Stimulated activated naive CD8-positive, alpha-beta T cell treated with anti-CD3 and anti-CD28 coated beads, Interleukin-15, Interleukin-2, amounts not matched to agents 100 ng/mL and 50 ng/mL, for 24 hours (primary cell): ENCODE results near the gene ZKSCAN2.
A peak's percentile ranks its signal among the peaks of the same experiment; 100 is the strongest.

ENCODE experiments used
- H3K27ac Mint-ChIP-seq: one replicate; pipeline ENCODE4 v1.8.0; 2021; ENCODE audit warnings: mild to moderate bottlenecking, mixed read lengths
- H3K27me3 Mint-ChIP-seq: one replicate; pipeline ENCODE4 v1.8.0; 2021; ENCODE audit warnings: mixed read lengths
- H3K36me3 Mint-ChIP-seq: one replicate; pipeline ENCODE4 v1.8.0; 2021; ENCODE audit warnings: low read depth, mixed read lengths
- H3K4me1 Mint-ChIP-seq: one replicate; pipeline ENCODE4 v1.8.0; 2021; ENCODE audit warnings: low read depth, mixed read lengths
- H3K4me3 Mint-ChIP-seq: one replicate; pipeline ENCODE4 v1.8.0; 2021; ENCODE audit warnings: mild to moderate bottlenecking, mixed read lengths
- H3K9me3 Mint-ChIP-seq: one replicate; pipeline ENCODE4 v1.8.0; 2021; ENCODE audit warnings: mixed read lengths

ZKSCAN2 gene

GRCh38 chr16:25257470-25257955 lies at the start of gene ZKSCAN2:
Gene ZKSCAN2 (minus strand): TSS chr16:25257845. CDS start chr16:25257127, 718 bp downstream.
- peak within 1 kb of the TSS; percentile 96 for H3K27ac Mint-ChIP-seq
- H3K4me1 Mint-ChIP-seq = peaks cover 37% of the 10 kb centered on the region
- no peaks in the 10 kb centered on the region for H3K27me3 Mint-ChIP-seq
- H3K36me3 Mint-ChIP-seq = peaks cover 34% of the 10 kb centered on the region
- no peaks in the 10 kb centered on the region for H3K9me3 Mint-ChIP-seq
- H3K4me3 Mint-ChIP-seq = peak within 1 kb of the TSS; percentile 96

- Mint-ChIP-seq H3K4me3 (no peak overlapping the region), H3K27me3 (peaks cover 4% of the 10 kb centered on the region), H3K4me1 (peaks cover 4% of the 10 kb centered on the region), H3K9me3 (no peaks in the 10 kb centered on the region), H3K27ac (no peak overlapping the region), H3K36me3 (no peaks in the 10 kb centered on the region)
Measured at GRCh38 chr16:25299792-25300590, 42.3 kb upstream of the ZKSCAN2 start.

- no peak overlapping the region for H3K4me3 Mint-ChIP-seq
- H3K27ac Mint-ChIP-seq = no peak overlapping the region
- peaks cover 4% of the 10 kb centered on the region for H3K4me1 Mint-ChIP-seq
- H3K36me3 Mint-ChIP-seq = no peaks in the 10 kb centered on the region
- H3K9me3 Mint-ChIP-seq = no peaks in the 10 kb centered on the region
- H3K27me3 Mint-ChIP-seq = peaks cover 4% of the 10 kb centered on the region
Measured at GRCh38 chr16:25298165-25298872, 40.7 kb upstream of the ZKSCAN2 start.

- no peaks in the 10 kb centered on the region for H3K36me3 Mint-ChIP-seq
- H3K4me3 Mint-ChIP-seq = no peak overlapping the region
- H3K4me1 Mint-ChIP-seq = peaks cover 4% of the 10 kb centered on the region
- H3K27ac Mint-ChIP-seq = no peak overlapping the region
- H3K27me3 Mint-ChIP-seq = peaks cover 4% of the 10 kb centered on the region
- H3K9me3 Mint-ChIP-seq = no peaks in the 10 kb centered on the region
Measured at GRCh38 chr16:25297151-25297787, 39.6 kb upstream of the ZKSCAN2 start.

GRCh38 chr16:25291580-25291979 lies 33.9 kb upstream of the ZKSCAN2 start:
- H3K4me1 Mint-ChIP-seq = no peaks in the 10 kb centered on the region
- no peak overlapping the region for H3K4me3 Mint-ChIP-seq
- H3K27me3 Mint-ChIP-seq = no peaks in the 10 kb centered on the region
- no peak overlapping the region for H3K27ac Mint-ChIP-seq
- no peaks in the 10 kb centered on the region for H3K36me3 Mint-ChIP-seq
- no peaks in the 10 kb centered on the region for H3K9me3 Mint-ChIP-seq

- no peaks in the 10 kb centered on the region for H3K9me3 Mint-ChIP-seq
- no peak overlapping the region for H3K27ac Mint-ChIP-seq
- H3K36me3 Mint-ChIP-seq = no peaks in the 10 kb centered on the region
- no peaks in the 10 kb centered on the region for H3K27me3 Mint-ChIP-seq
- H3K4me3 Mint-ChIP-seq = no peak overlapping the region
- no peaks in the 10 kb centered on the region for H3K4me1 Mint-ChIP-seq
Measured at GRCh38 chr16:25289466-25289865, 31.8 kb upstream of the ZKSCAN2 start.

- no peaks in the 10 kb centered on the region for H3K4me1 Mint-ChIP-seq
- H3K9me3 Mint-ChIP-seq = no peaks in the 10 kb centered on the region
- no peak overlapping the region for H3K27ac Mint-ChIP-seq
- no peak overlapping the region for H3K4me3 Mint-ChIP-seq
- H3K36me3 Mint-ChIP-seq = no peaks in the 10 kb centered on the region
- no peaks in the 10 kb centered on the region for H3K27me3 Mint-ChIP-seq
Measured at GRCh38 chr16:25279491-25279890, 21.8 kb upstream of the ZKSCAN2 start.

- Mint-ChIP-seq H3K4me1 (no peaks in the 10 kb centered on the region), H3K9me3 (no peaks in the 10 kb centered on the region), H3K4me3 (no peak overlapping the region), H3K36me3 (peaks cover 13% of the 10 kb centered on the region), H3K27ac (peak overlapping the region; percentile 5), H3K27me3 (no peaks in the 10 kb centered on the region)
Measured at GRCh38 chr16:25271421-25271820, 13.8 kb upstream of the ZKSCAN2 start.

GRCh38 chr16:25270577-25270976 lies 12.9 kb upstream of the ZKSCAN2 start:
- H3K27ac Mint-ChIP-seq = no peak overlapping the region

GRCh38 chr16:25269879-25270278 lies 12.2 kb upstream of the ZKSCAN2 start:
- H3K4me1 Mint-ChIP-seq = no peaks in the 10 kb centered on the region
- no peak overlapping the region for H3K27ac Mint-ChIP-seq
- peaks cover 26% of the 10 kb centered on the region for H3K36me3 Mint-ChIP-seq
- H3K4me3 Mint-ChIP-seq = no peak overlapping the region
- H3K9me3 Mint-ChIP-seq = no peaks in the 10 kb centered on the region
- H3K27me3 Mint-ChIP-seq = no peaks in the 10 kb centered on the region

More at GRCh38 chr16:25270577-25270976, 12.9 kb upstream of the ZKSCAN2 start:
- no peaks in the 10 kb centered on the region for H3K4me1 Mint-ChIP-seq
- peaks cover 21% of the 10 kb centered on the region for H3K36me3 Mint-ChIP-seq
- no peaks in the 10 kb centered on the region for H3K9me3 Mint-ChIP-seq
- H3K4me3 Mint-ChIP-seq = no peak overlapping the region
- no peaks in the 10 kb centered on the region for H3K27me3 Mint-ChIP-seq

GRCh38 chr16:25265968-25266367 lies 8.3 kb upstream of the ZKSCAN2 start:
- Mint-ChIP-seq H3K4me1 (no peaks in the 10 kb centered on the region), H3K36me3 (peaks cover 46% of the 10 kb centered on the region), H3K27ac (no peak overlapping the region), H3K9me3 (no peaks in the 10 kb centered on the region), H3K4me3 (no peak overlapping the region), H3K27me3 (no peaks in the 10 kb centered on the region)

- Mint-ChIP-seq H3K9me3 (no peaks in the 10 kb centered on the region), H3K4me3 (no peak overlapping the region), H3K4me1 (peaks cover 9% of the 10 kb centered on the region), H3K27me3 (no peaks in the 10 kb centered on the region), H3K36me3 (peaks cover 54% of the 10 kb centered on the region), H3K27ac (no peak overlapping the region)
Measured at GRCh38 chr16:25264597-25264996, 7.0 kb upstream of the ZKSCAN2 start.

GRCh38 chr16:25260416-25260815 lies 2.8 kb upstream of the ZKSCAN2 start:
- Mint-ChIP-seq H3K9me3 (no peaks in the 10 kb centered on the region), H3K4me3 (no peak overlapping the region), H3K4me1 (peaks cover 37% of the 10 kb centered on the region), H3K27me3 (no peaks in the 10 kb centered on the region), H3K27ac (peak overlapping the region; percentile 38), H3K36me3 (peaks cover 50% of the 10 kb centered on the region)

- Mint-ChIP-seq H3K4me1 (peaks cover 37% of the 10 kb centered on the region), H3K9me3 (no peaks in the 10 kb centered on the region), H3K27me3 (no peaks in the 10 kb centered on the region), H3K36me3 (peaks cover 42% of the 10 kb centered on the region), H3K4me3 (peak overlapping the region; percentile 96), H3K27ac (peak overlapping the region; percentile 96)
Measured at GRCh38 chr16:25258861-25259179, 1.2 kb upstream of the ZKSCAN2 start.
